Measurements from ENCODE around the gene MNAT1. TPM values are rescaled to one million over a fixed set of nuclear protein-coding genes. Genes with fewer than 3 reads are reported as not detected.
A peak's percentile ranks its signal among the peaks of the same experiment; 100 is the strongest.

The MNAT1 gene
- total and polyA plus RNA-seq, 2 experiments from 2014 or later = 51.6 to 85.0 TPM

DNA sequence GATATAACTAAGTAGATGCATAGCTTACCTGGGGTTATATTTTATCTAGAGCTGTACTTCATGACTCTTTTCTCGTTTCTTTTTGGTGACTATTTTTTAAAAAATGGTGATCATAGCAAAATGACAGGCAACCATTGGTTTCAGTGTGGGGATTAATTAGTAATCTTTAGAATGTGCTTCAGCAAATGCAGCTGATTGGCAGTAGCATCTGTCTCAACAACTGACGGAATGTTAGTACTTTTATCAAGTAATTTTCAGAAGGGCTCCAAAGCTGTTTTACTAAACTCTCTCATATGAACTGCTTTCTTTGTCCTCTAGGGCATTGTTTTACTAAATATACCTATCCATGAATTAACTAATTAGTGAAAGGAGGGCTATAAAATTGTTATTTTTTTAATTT, 128.7 kb downstream of the MNAT1 start:
- no peak overlapping the region for H3K4me3 Mint-ChIP-seq
- peaks cover 2% of the 10 kb centered on the region; the same call in 1 of the 3 replicates for H3K4me1 Mint-ChIP-seq
- no peaks in the 10 kb centered on the region for H3F3A ChIP-seq (replicated peaks; ENCODE audit: low read depth)
- TF ChIP-seq, protein P1, sequence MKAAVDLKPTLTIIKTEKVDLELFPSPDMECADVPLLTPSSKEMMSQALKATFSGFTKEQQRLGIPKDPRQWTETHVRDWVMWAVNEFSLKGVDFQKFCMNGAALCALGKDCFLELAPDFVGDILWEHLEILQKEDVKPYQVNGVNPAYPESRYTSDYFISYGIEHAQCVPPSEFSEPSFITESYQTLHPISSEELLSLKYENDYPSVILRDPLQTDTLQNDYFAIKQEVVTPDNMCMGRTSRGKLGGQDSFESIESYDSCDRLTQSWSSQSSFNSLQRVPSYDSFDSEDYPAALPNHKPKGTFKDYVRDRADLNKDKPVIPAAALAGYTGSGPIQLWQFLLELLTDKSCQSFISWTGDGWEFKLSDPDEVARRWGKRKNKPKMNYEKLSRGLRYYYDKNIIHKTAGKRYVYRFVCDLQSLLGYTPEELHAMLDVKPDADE (IDR thresholded peaks at IDR 0.05) = no peak
- TF ChIP-seq ZNF114 (CRISPR knock-in tag; IDR thresholded peaks at IDR 0.05) = no peak
- no peaks in the 10 kb centered on the region for H3K9me2 ChIP-seq (ENCODE audit: insufficient read depth)
- no peak overlapping the region for H3K4me3 ChIP-seq
- H3K9me3 Mint-ChIP-seq = no peaks in the 10 kb centered on the region
- H3K36me3 ChIP-seq (ENCODE audit: insufficient read depth) = no peaks in the 10 kb centered on the region
- no peak overlapping the region for H2AFZ ChIP-seq
- H3K27me3 Mint-ChIP-seq (ENCODE audit: insufficient read depth, low read depth, poor library complexity) = no peaks in the 10 kb centered on the region
- no peak overlapping the region for H3K27ac Mint-ChIP-seq
- H4K20me1 ChIP-seq (replicated peaks; ENCODE audit: insufficient read depth) = no peaks in the 10 kb centered on the region
- no peaks in the 10 kb centered on the region; the same call in 2 of the 3 replicates for H3K36me3 Mint-ChIP-seq (ENCODE audit: low read depth)
- H3K4me2 ChIP-seq = no peak overlapping the region
- H3K79me2 ChIP-seq (replicated peaks; ENCODE audit: insufficient read depth) = no peaks in the 10 kb centered on the region
- H3K27ac ChIP-seq (ENCODE audit: low read depth) = 0 out of 2 replicates have a peak overlapping the region, but pooled peaks have one; percentile 7
- no peaks in the 10 kb centered on the region for H3K4me1 ChIP-seq (ENCODE audit: insufficient read depth)
- H3K27me3 ChIP-seq (ENCODE audit: insufficient read depth) = no peaks in the 10 kb centered on the region
- ATAC-seq (no peak), DNase-seq (ENCODE audit: low spot score) (no peak)

- ATAC-seq (no peak), DNase-seq (ENCODE audit: low spot score) (no peak)
- Mint-ChIP-seq H3K9me3 (no peaks in the 10 kb centered on the region), H3K4me1 (peaks cover 2% of the 10 kb centered on the region; the same call in 1 of the 3 replicates), H3K27me3 (ENCODE audit: insufficient read depth, low read depth, poor library complexity) (no peaks in the 10 kb centered on the region), H3K36me3 (ENCODE audit: low read depth) (no peaks in the 10 kb centered on the region), H3K4me3 (no peak overlapping the region), H3K27ac (no peak overlapping the region)
- no peaks in the 10 kb centered on the region for H3F3A ChIP-seq (replicated peaks; ENCODE audit: low read depth)
- H3K36me3 ChIP-seq (ENCODE audit: insufficient read depth) = no peaks in the 10 kb centered on the region
- H3K27me3 ChIP-seq (ENCODE audit: insufficient read depth) = no peaks in the 10 kb centered on the region
- no peak overlapping the region for H2AFZ ChIP-seq
- no peaks in the 10 kb centered on the region for H4K20me1 ChIP-seq (replicated peaks; ENCODE audit: insufficient read depth)
- no peak overlapping the region for H3K4me2 ChIP-seq
- no peaks in the 10 kb centered on the region for H3K4me1 ChIP-seq (ENCODE audit: insufficient read depth)
- no peaks in the 10 kb centered on the region for H3K9me2 ChIP-seq (ENCODE audit: insufficient read depth)
- no peaks in the 10 kb centered on the region for H3K79me2 ChIP-seq (replicated peaks; ENCODE audit: insufficient read depth)
- H3K4me3 ChIP-seq = no peak overlapping the region
- no peak overlapping the region for H3K27ac ChIP-seq (ENCODE audit: low read depth)
- TF ChIP-seq ZNF114 (CRISPR knock-in tag; IDR thresholded peaks at IDR 0.05) (no peak), JUNB (IDR thresholded peaks at IDR 0.05; ENCODE audit: unreplicated experiment) (no peak), CREB1 (CRISPR knock-in tag; IDR thresholded peaks at IDR 0.05; ENCODE audit: low read depth) (no peak), EZH2 (IDR thresholded peaks at IDR 0.05; ENCODE audit: low read depth, unreplicated experiment) (no peak), CTCF (conservative IDR thresholded peaks at IDR 0.05; ENCODE audit: low read depth in 2 of 2) (no peak), REST (IDR thresholded peaks at IDR 0.05; ENCODE audit: unreplicated experiment) (no peak), ZNF331 (CRISPR knock-in tag; IDR thresholded peaks at IDR 0.05; ENCODE audit: low read depth) (no peak)
- TF ChIP-seq, protein P1 (IDR thresholded peaks at IDR 0.05) = no peak
Observed at GRCh38 chr14:60865378-60866127, 131.0 kb downstream of the MNAT1 start.
